K562 (cell line): ENCODE data around the gene GALE. TPM values are rescaled to one million over a fixed set of nuclear protein-coding genes. Genes with fewer than 3 reads are reported as not detected.
A peak's percentile ranks its signal among the peaks of the same experiment; 100 is the strongest.

Experiments
- ARID1B ChIP-seq: fragments of 450-650 bp; IDR thresholded peaks from 2 replicates; pipeline ENCODE4 v1.6.1; 2016; ENCODE audit warnings: antibody characterized with exemption, mild to moderate bottlenecking, inconsistent platforms
- ATF7 ChIP-seq: fragments of 450-650 bp; IDR thresholded peaks from 2 replicates; pipeline ENCODE4 v1.7.1; 2014; ENCODE audit warnings: mild to moderate bottlenecking, moderate library complexity
- BRD9 ChIP-seq: fragments of 450-650 bp; IDR thresholded peaks from 2 replicates; pipeline ENCODE4 v1.6.1; 2018; ENCODE audit warnings: low read depth; ENCODE audit not compliant: partially characterized antibody
- CBFB ChIP-seq: sonication (generic); formaldehyde crosslinking; IDR thresholded peaks from 2 replicates; pipeline ENCODE4 v1.4.0; 2020; ENCODE audit warnings: mild to moderate bottlenecking, missing genetic modification reagents
- CREM ChIP-seq: IDR thresholded peaks from 2 replicates; pipeline ENCODE4 v1.6.1; 2014; ENCODE audit warnings: antibody characterized with exemption, low read depth
- ETV6 ChIP-seq, 3 experiments: fragments of 150-350 bp in 1 of 3; sonication (generic) in 1 of 3; formaldehyde crosslinking in 1 of 3; IDR thresholded peaks; 2 replicates each; pipeline versions ENCODE4 v1.6.1 to v1.8.0; 2014 to 2022; ENCODE audit warnings: borderline replicate concordance in 2 of 3, low read depth in 2 of 3, antibody characterized with exemption in 1 of 3, low read length in 1 of 3, mild to moderate bottlenecking in 1 of 3, missing genetic modification reagents in 1 of 3
- GABPA ChIP-seq: fragments of 200-800 bp; sonication (Bioruptor generic); conservative IDR thresholded peaks from 2 replicates; pipeline ENCODE4 v1.6.1; 2016; ENCODE audit warnings: low read depth, missing genetic modification characterization, missing compliant biosample characterization
- HDAC1 ChIP-seq, 2 experiments: fragments of 450-650 bp; IDR thresholded peaks; 2 replicates each; pipeline ENCODE4 v1.6.1; 2016 to 2017; ENCODE audit warnings: inconsistent platforms in 1 of 2, mild to moderate bottlenecking in 1 of 2, moderate library complexity in 1 of 2
- HDAC8 ChIP-seq: fragments of 450-650 bp; IDR thresholded peaks from 2 replicates; pipeline ENCODE4 v1.6.1; 2016; ENCODE audit warnings: mild to moderate bottlenecking, missing genetic modification characterization, moderate library complexity, missing compliant biosample characterization
- NFIX ChIP-seq: fragments of 250-450 bp; sonication (Bioruptor Pico); IDR thresholded peaks from 2 replicates; pipeline ENCODE4 v1.4.0; 2020; ENCODE audit warnings: low read depth, mild to moderate bottlenecking, moderate library complexity
- NR2C2 ChIP-seq, 2 experiments: fragments of 200-800 bp in 1 of 2; sonication (Bioruptor generic) in 1 of 2; sonication (generic) in 1 of 2; formaldehyde crosslinking in 1 of 2; IDR thresholded peaks; 2 replicates each; pipeline versions ENCODE4 v1.6.1 to v1.8.0; 2016 to 2022; ENCODE audit warnings: mild to moderate bottlenecking in 1 of 2, missing compliant biosample characterization in 1 of 2, missing genetic modification characterization in 1 of 2, missing genetic modification reagents in 1 of 2
- POLR2AphosphoS2 ChIP-seq: IDR thresholded peaks from 2 replicates; pipeline ENCODE4 v1.6.1; 2012; ENCODE audit warnings: low read length, improper control_type of control experiment
- SAP30 ChIP-seq: fragments of 200-600 bp; sonication (generic); IDR thresholded peaks from 2 replicates; pipeline ENCODE4 v1.6.1; 2012; ENCODE audit warnings: borderline replicate concordance, low read depth, mild to moderate bottlenecking, moderate library complexity, low read length, control low read depth, inconsistent platforms; ENCODE audit not compliant: insufficient read depth, poor library complexity, severe bottlenecking
- SREBF1 ChIP-seq: fragments of 150-350 bp; IDR thresholded peaks from 2 replicates; pipeline ENCODE4 v1.6.1; 2014; ENCODE audit warnings: antibody characterized with exemption, low read depth, low read length, borderline replicate concordance
- TCF7 ChIP-seq: sonication (generic); IDR thresholded peaks from 2 replicates; pipeline ENCODE4 v1.6.1; 2016; ENCODE audit warnings: antibody characterized with exemption, borderline replicate concordance
- THAP7 ChIP-seq: fragments of 250-450 bp; sonication (Bioruptor Pico); IDR thresholded peaks from 2 replicates; pipeline ENCODE4 v1.5.0; 2021
- VEZF1 ChIP-seq: fragments of 200-800 bp; sonication (Bioruptor generic); IDR thresholded peaks from 2 replicates; pipeline ENCODE4 v1.6.1; 2017; ENCODE audit warnings: missing genetic modification characterization, missing compliant biosample characterization
- XRCC3 ChIP-seq: fragments of 450-650 bp; IDR thresholded peaks from 2 replicates; pipeline ENCODE4 v1.6.1; 2017; ENCODE audit warnings: mild to moderate bottlenecking, moderate library complexity
- ZBTB17 ChIP-seq: fragments of 450-650 bp; formaldehyde crosslinking; IDR thresholded peaks from 2 replicates; pipeline ENCODE4 v1.4.0; 2020; ENCODE audit warnings: mild to moderate bottlenecking
- ZNF232 ChIP-seq: sonication (generic); formaldehyde crosslinking; IDR thresholded peaks from 2 replicates; pipeline ENCODE4 v1.8.0; 2022; ENCODE audit warnings: mild to moderate bottlenecking, missing genetic modification reagents
- ZNF41 ChIP-seq: fragments of 250-450 bp; sonication (Bioruptor Pico); conservative IDR thresholded peaks from 2 replicates; pipeline ENCODE4 v1.4.0; 2020; ENCODE audit warnings: mild to moderate bottlenecking
- ZNF507 ChIP-seq: conservative IDR thresholded peaks from 2 replicates; pipeline ENCODE4 v1.6.1; 2017; ENCODE audit warnings: missing genetic modification characterization, missing compliant biosample characterization
- ZNF639 ChIP-seq, 2 experiments: fragments of 200-800 bp in 1 of 2; sonication (Bioruptor generic) in 1 of 2; sonication (generic) in 1 of 2; formaldehyde crosslinking in 1 of 2; IDR thresholded peaks in 1 of 2; conservative IDR thresholded peaks in 1 of 2; 2 replicates each; pipeline versions ENCODE4 v1.5.0 to v1.6.1; 2016 to 2020; ENCODE audit warnings: missing compliant biosample characterization in 1 of 2, missing genetic modification characterization in 1 of 2, missing genetic modification reagents in 1 of 2
- polyA plus RNA-seq, 8 experiments: library from polyadenylated mRNA; depleted of rRNA in 4 of 8; stranded (reverse) in 5 of 8; unstranded in 3 of 8; fragments of >200 nt; fragmentation: Nextera tagmentation in 2 of 8; fragmentation: Illumina TruSeq in 1 of 8; extraction: Ambion mirVana in 2 of 8; extraction: Trizol in 1 of 8; gene quantifications; 2 replicates each; pipeline versions ENCODE4 v1.2.1 to v1.2.3, GENCODE V29; 2011 to 2014; ENCODE audit warnings: inconsistent platforms in 1 of 8, missing spikeins in 1 of 8
- total RNA-seq, 7 experiments: library from RNA; depleted of rRNA in 6 of 7; stranded (reverse); fragments of >200 nt in 6 of 7; fragmentation: Illumina TruSeq in 2 of 7; extraction: Trizol in 2 of 7; gene quantifications; 2 replicates each; pipeline versions ENCODE4 v1.2.1 to v1.2.3, GENCODE V29; 2011 to 2021; ENCODE audit warnings: low replicate concordance in 1 of 7

Gene GALE
- total and polyA plus RNA-seq, 9 of the 15 experiments (the other 6 are each of a cell fraction or from before 2014, with no cell fraction given) = 8.4 to 139 (median 88.3) TPM

GRCh38 chr1:23799570-23800399 is 769 bp downstream of the GALE start (continued):
- TF ChIP-seq NR2C2 (CRISPR knock-in tag; IDR thresholded peaks at IDR 0.05) (0 out of 2 replicates have a peak, but pooled peaks have one; percentile 23), NR2C2 (tag; IDR thresholded peaks at IDR 0.05) (peak; percentile 70; the same call in 1 of the 2 replicates), ZNF639 (CRISPR knock-in tag; conservative IDR thresholded peaks at IDR 0.05 in 1 of 2, IDR thresholded peaks at IDR 0.05 in 1 of 2) (0 out of 4 replicates have a peak, but pooled peaks of 1 of the 2 experiments have one; percentile 33), ATF7 (no peak; the same call in 1 of the 2 replicates), POLR2AphosphoS2 (peak; percentile 71; the same call in 1 of the 2 replicates), ZNF232 (CRISPR knock-in tag) (no peak), ZNF41 (no peak), XRCC3 (no peak), NFIX (CRISPR knock-in tag) (no peak), VEZF1 (peak; percentile 76), ETV6 (IDR thresholded peaks at IDR 0.05; ENCODE audit: borderline replicate concordance in 1 of 2, low read depth in 2 of 2, low read length in 1 of 2) (peak in 1 of 2 experiments; percentile 57; a peak in 1 of 4 replicates), ETV6 (CRISPR knock-in tag; IDR thresholded peaks at IDR 0.05; ENCODE audit: borderline replicate concordance) (no peak), ZNF507 (no peak), SAP30 (peak; percentile 3), BRD9 (no peak), CBFB (CRISPR knock-in tag) (0 out of 2 replicates have a peak, but pooled peaks have one; percentile 23), TCF7 (no peak), HDAC8 (tag) (0 out of 2 replicates have a peak, but pooled peaks have one; percentile 19), HDAC1 (IDR thresholded peaks at IDR 0.05) (peak in 1 of 2 experiments; percentile 57; a peak in 1 of 4 replicates), ZBTB17 (CRISPR knock-in tag) (peak; percentile 53; the same call in 1 of the 2 replicates), SREBF1 (no peak), THAP7 (CRISPR knock-in tag) (0 out of 2 replicates have a peak, but pooled peaks have one; percentile 20), GABPA (tag) (peak; percentile 51), CREM (peak; percentile 25; the same call in 1 of the 2 replicates), ARID1B (peak; percentile 48)
